KG1 (cell line): ENCODE data around the gene AKNA.

Source experiments
- DNase-seq: peaks from one replicate; lab custom pipeline; 2025; lab: John Stamatoyannopoulos, UW

Gene AKNA

GRCh38 chr9:114356792-114357191, 31.0 kb downstream of the AKNA start:
- no peak for DNase-seq

- no peak for DNase-seq
These were observed 32.0 kb downstream of the AKNA start for GRCh38 chr9:114355821-114356220.

DNA sequence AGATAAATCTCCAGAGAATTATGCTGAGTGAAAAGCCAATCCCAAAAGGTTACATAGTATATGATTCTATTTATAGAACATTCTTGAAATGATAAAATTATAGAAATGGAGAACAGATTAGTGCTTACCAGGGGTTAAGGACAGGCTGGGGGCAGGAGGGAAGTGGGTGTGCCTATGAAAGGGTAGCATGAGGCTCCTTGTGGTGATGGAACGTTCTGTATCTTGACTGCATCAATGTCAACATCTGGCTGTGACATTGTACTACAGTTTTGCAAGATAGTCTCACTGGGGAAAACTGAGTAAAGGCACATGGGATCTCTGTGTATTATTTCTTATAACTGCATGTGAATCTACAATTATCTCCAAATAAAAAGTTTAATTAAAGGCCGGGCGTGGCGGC, 35.9 kb downstream of the AKNA start:
- no peak for DNase-seq

DNA sequence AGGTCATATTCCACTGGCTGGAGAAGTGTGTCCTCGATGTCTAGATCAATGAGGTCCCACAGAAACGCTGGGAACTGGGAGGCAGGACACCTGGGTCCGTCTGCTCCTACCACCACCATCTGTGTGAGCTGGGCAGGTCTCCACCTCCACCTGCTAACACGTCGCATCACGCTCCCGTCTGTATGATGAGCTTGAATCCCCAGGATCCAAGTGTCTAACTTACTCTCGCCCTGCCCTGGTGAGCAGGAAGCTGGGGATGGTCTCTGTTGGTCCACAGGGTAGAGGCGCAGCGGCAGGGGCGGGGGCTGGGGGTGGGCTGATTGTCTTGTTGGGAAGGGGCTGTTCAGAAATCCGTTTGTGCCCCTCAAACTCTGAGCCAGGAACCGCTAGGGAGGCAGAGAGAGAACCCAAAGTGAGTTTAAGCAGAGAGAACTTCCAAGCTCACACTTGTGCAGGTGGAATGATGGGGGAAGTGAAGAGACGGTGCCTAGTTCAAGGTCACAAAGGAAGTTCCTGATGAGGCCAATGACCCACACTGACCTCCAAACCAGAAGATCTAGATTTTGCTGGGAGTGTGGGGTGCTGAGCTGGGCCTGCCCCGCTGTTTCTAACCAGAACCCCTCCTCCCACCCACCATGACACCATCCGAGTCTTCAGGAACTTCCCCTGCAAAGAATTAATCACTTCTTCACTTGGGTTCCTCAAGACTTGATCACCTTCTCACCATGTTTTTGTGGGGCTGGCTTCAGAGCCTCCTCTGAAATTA, 37.0 kb downstream of the AKNA start:
- no peak for DNase-seq

GRCh38 chr9:114349713-114350480, 37.9 kb downstream of the AKNA start:
- DNase-seq = no peak

- no peak for DNase-seq
These were observed 38.8 kb downstream of the AKNA start for GRCh38 chr9:114348906-114349482.

- no peak for DNase-seq
These were observed 39.4 kb downstream of the AKNA start for GRCh38 chr9:114348261-114348905.

GRCh38 chr9:114347675-114348074, 40.1 kb downstream of the AKNA start:
- DNase-seq = no peak

- DNase-seq = no peak
These were observed 41.6 kb downstream of the AKNA start for GRCh38 chr9:114346146-114346545.

- no peak for DNase-seq
These were observed 42.2 kb downstream of the AKNA start for GRCh38 chr9:114345493-114346065.

- no peak for DNase-seq
These were observed 43.1 kb downstream of the AKNA start for GRCh38 chr9:114344692-114345091.

- no peak for DNase-seq
These were observed 43.6 kb downstream of the AKNA start for GRCh38 chr9:114344188-114344566.

- DNase-seq = no peak
These were observed 44.2 kb downstream of the AKNA start for GRCh38 chr9:114343471-114344187.

- no peak for DNase-seq
These were observed 44.9 kb downstream of the AKNA start for GRCh38 chr9:114342755-114343440.

DNA sequence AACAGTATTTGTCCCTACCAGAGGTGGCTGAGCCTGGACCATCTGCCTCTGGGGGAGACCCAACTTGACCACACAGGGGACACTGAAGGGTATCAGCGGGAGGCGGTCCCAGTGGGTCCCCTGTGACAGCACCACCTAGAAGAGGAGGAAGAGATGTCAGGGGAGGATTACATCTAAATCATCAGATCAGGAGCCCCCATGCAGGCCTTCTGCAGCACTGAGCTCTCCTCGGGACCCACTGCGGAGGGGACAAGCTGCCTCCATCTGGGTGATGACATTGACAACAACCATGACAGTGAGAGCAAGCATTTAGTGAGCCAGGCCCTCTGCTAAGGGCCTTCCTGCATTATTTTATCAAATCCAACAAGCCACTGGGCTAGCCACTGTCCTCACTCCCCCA, 45.8 kb downstream of the AKNA start:
- DNase-seq = no peak

GRCh38 chr9:114341152-114341830, 46.5 kb downstream of the AKNA start:
- no peak for DNase-seq

- no peak for DNase-seq
These were observed 48.5 kb downstream of the AKNA start for GRCh38 chr9:114339130-114339908.

DNA sequence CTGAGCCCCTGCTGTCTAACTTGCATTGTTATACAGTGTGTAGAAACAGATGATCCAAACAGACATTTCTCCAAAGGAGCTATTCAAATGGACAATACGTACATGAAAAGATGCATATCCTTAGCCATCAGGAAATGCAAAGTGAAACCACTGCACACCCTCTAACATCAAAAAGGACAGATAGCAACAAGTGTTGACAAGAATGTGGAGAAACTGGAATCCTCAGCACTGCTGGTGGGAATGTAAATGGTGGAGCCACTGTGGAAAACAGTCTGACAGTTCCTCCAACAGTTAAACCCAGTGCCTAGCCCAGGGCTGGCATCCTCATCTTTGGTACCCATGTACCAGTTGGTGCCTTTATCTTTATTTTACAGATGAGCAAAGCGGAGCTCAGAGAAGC, 49.6 kb downstream of the AKNA start:
- no peak for DNase-seq

- no peak for DNase-seq
These were observed 50.9 kb downstream of the AKNA start for GRCh38 chr9:114336699-114337395.
